DND-41 (cell line): ENCODE measurements around the gene PFDN2.

ENCODE experiments used
- ATAC-seq: fragments of 200-7000 bp; cut with Tn5 transposase; 3 replicates; pipeline ENCODE4 v1.9.1; 2021; ENCODE audit warnings: low read depth; ENCODE audit not compliant: insufficient read depth
- DNase-seq: peaks from one replicate; pipeline ENCODE4 v3.0.0-alpha.2; 2020
- H2AFZ ChIP-seq: 2 replicates; pipeline ENCODE4 v1.6.0; 2012; ENCODE audit warnings: low read depth, low read length
- H3K27ac ChIP-seq: 2 replicates; pipeline ENCODE4 v1.5.1; 2012; ENCODE audit warnings: low read length, inconsistent platforms
- H3K27me3 ChIP-seq: fragments of 200-600 bp; sonication (generic); 2 replicates; pipeline ENCODE4 v1.6.0; 2012; ENCODE audit warnings: low read length, mild to moderate bottlenecking, inconsistent platforms; ENCODE audit not compliant: insufficient read depth, poor library complexity
- H3K36me3 ChIP-seq: 2 replicates; pipeline ENCODE4 v1.5.1; 2012; ENCODE audit warnings: low read length, inconsistent platforms; ENCODE audit not compliant: insufficient read depth
- H3K4me1 ChIP-seq: 2 replicates; pipeline ENCODE4 v1.5.1; 2012; ENCODE audit warnings: mild to moderate bottlenecking, low read length; ENCODE audit not compliant: insufficient read depth
- H3K4me2 ChIP-seq: 2 replicates; pipeline ENCODE4 v1.6.0; 2012; ENCODE audit warnings: mild to moderate bottlenecking, moderate library complexity, low read length, inconsistent platforms; ENCODE audit not compliant: insufficient read depth
- H3K4me3 ChIP-seq, 2 experiments: fragments of 200-600 bp in 1 of 2; shearing (Covaris generic) in 1 of 2; 2 replicates each; pipeline ENCODE4 v1.5.1; 2012 to 2016; ENCODE audit warnings: inconsistent platforms in 2 of 2, low read length in 2 of 2, mild to moderate bottlenecking in 2 of 2, low read depth in 1 of 2, moderate library complexity in 1 of 2
- H3K79me2 ChIP-seq: 2 replicates; pipeline ENCODE4 v1.6.0; 2012; ENCODE audit warnings: low read length, inconsistent platforms; ENCODE audit not compliant: insufficient read depth
- H3K9ac ChIP-seq: 2 replicates; pipeline ENCODE4 v1.6.0; 2012; ENCODE audit warnings: low read depth, mild to moderate bottlenecking, inconsistent platforms, low read length, moderate library complexity
- H3K9me3 ChIP-seq: 2 replicates; pipeline ENCODE4 v1.5.1; 2012; ENCODE audit warnings: low read length, moderate library complexity, mild to moderate bottlenecking, inconsistent platforms; ENCODE audit not compliant: insufficient read depth, severe bottlenecking
- H4K20me1 ChIP-seq: 2 replicates; pipeline ENCODE4 v1.6.0; 2012; ENCODE audit warnings: low read length; ENCODE audit not compliant: insufficient read depth
- CTCF ChIP-seq: IDR thresholded peaks from 2 replicates; pipeline ENCODE4 v1.5.1; 2012; ENCODE audit warnings: borderline replicate concordance, low read length, moderate library complexity, mild to moderate bottlenecking; ENCODE audit not compliant: poor library complexity, severe bottlenecking; ENCODE audit errors: extremely low read depth
- EZH2 ChIP-seq: IDR thresholded peaks from 3 replicates; pipeline ENCODE4 v1.6.1; 2012; ENCODE audit warnings: borderline replicate concordance, low read depth, mild to moderate bottlenecking, moderate library complexity, low read length, inconsistent platforms; ENCODE audit not compliant: severe bottlenecking

Gene PFDN2

GRCh38 chr1:161080441-161081405, 37.1 kb downstream of the PFDN2 start:
- no peak for DNase-seq
- H3K36me3 ChIP-seq = no peaks in the 10 kb centered on the region
- no peak overlapping the region for H3K27ac ChIP-seq
- H3K79me2 ChIP-seq = no peaks in the 10 kb centered on the region
- H3K9me3 ChIP-seq = no peaks in the 10 kb centered on the region
- no peak overlapping the region for H3K4me2 ChIP-seq
- ATAC-seq = no peak
- no peaks in the 10 kb centered on the region for H3K4me1 ChIP-seq
- H3K4me3 ChIP-seq = no peak overlapping the region
- no peak overlapping the region for H2AFZ ChIP-seq
- H3K27me3 ChIP-seq = no peaks in the 10 kb centered on the region
- TF ChIP-seq EZH2 (no peak), CTCF (no peak)
- H4K20me1 ChIP-seq = no peaks in the 10 kb centered on the region
- H3K9ac ChIP-seq = no peak overlapping the region

GRCh38 chr1:161079436-161080110, 38.3 kb downstream of the PFDN2 start:
- H3K4me3 ChIP-seq = no peak overlapping the region
- H4K20me1 ChIP-seq = no peaks in the 10 kb centered on the region
- no peaks in the 10 kb centered on the region for H3K9me3 ChIP-seq
- TF ChIP-seq EZH2 (no peak), CTCF (no peak)
- H3K4me2 ChIP-seq = no peak overlapping the region
- H3K36me3 ChIP-seq = no peaks in the 10 kb centered on the region
- H3K27me3 ChIP-seq = no peaks in the 10 kb centered on the region
- ATAC-seq (no peak), DNase-seq (no peak)
- H3K9ac ChIP-seq = no peak overlapping the region
- no peaks in the 10 kb centered on the region for H3K79me2 ChIP-seq
- no peak overlapping the region for H2AFZ ChIP-seq
- no peak overlapping the region for H3K27ac ChIP-seq
- no peaks in the 10 kb centered on the region for H3K4me1 ChIP-seq

- Histone ChIP-seq H2AFZ (no peak overlapping the region), H3K79me2 (no peaks in the 10 kb centered on the region), H3K9me3 (no peaks in the 10 kb centered on the region), H4K20me1 (no peaks in the 10 kb centered on the region), H3K27me3 (no peaks in the 10 kb centered on the region), H3K4me1 (no peaks in the 10 kb centered on the region), H3K9ac (no peak overlapping the region), H3K4me2 (no peak overlapping the region), H3K4me3 (no peak overlapping the region), H3K36me3 (no peaks in the 10 kb centered on the region), H3K27ac (no peak overlapping the region)
- no peak for DNase-seq
- TF ChIP-seq CTCF = no peak
- no peak for TF ChIP-seq EZH2
- no peak for ATAC-seq
These were observed 40.4 kb downstream of the PFDN2 start for GRCh38 chr1:161077426-161077825.
